ENCODE results near the gene CACNA1G. TPM values are rescaled to one million over a fixed set of nuclear protein-coding genes. Genes with fewer than 3 reads are reported as not detected.

The CACNA1G gene
- total and polyA plus RNA-seq, 2 experiments from 2014 or later = 0.06 to 0.97 TPM

DNA sequence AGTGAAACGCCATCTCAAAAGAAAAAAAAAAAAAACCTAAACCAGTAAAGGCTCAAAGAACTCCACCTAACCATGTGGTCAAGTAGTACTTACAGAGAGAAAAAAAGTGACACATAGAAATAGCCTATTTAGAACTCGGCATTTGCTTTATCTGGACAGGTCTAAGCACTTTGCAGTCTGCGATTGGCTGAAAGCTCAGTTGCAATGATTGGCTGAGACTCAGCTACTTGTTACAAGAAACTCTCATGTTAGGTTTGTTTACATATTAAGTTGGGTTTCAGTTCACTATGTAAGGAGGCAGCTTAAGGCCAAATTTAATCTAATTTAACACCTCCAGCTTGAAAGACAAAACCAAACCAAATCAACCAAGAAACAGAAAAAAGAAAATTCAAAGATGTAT lies 93.2 kb downstream of the CACNA1G start:
- Histone ChIP-seq H3K4me3 (no peak overlapping the region), H3K9me2 (ENCODE audit: insufficient read depth) (no peaks in the 10 kb centered on the region), H3K9me3 (ENCODE audit: low read depth) (no peaks in the 10 kb centered on the region), H2AFZ (no peak overlapping the region), H3K36me3 (ENCODE audit: low read depth) (no peaks in the 10 kb centered on the region), H4K20me1 (ENCODE audit: insufficient read depth) (no peaks in the 10 kb centered on the region), H3K79me2 (ENCODE audit: insufficient read depth) (no peaks in the 10 kb centered on the region), H3F3A (ENCODE audit: insufficient read depth) (0 out of 2 replicates have a peak, but pooled peaks cover 4% of the 10 kb centered on the region), H3K4me1 (ENCODE audit: insufficient read depth) (no peaks in the 10 kb centered on the region), H3K27me3 (replicated peaks; ENCODE audit: insufficient read depth) (no peaks in the 10 kb centered on the region), H3K9ac (no peak overlapping the region), H3K4me2 (ENCODE audit: unreplicated experiment) (no peak overlapping the region), H3K27ac (no peak overlapping the region)
- no peak for DNase-seq
- WGBS, 2 experiments (ENCODE audit: low coverage in 1 of 2, low lambda C conversion rate in 2 of 2, missing lambda C conversion rate in 2 of 2) = 92 to 96% methylated on average over 3 of the region's 3 CpGs
- no peak for TF ChIP-seq EZH2 (IDR thresholded peaks at IDR 0.05; ENCODE audit: insufficient read depth, poor library complexity, severe bottlenecking)
- in situ Hi-C loops (cut with MboI) = no loop called here

DNA sequence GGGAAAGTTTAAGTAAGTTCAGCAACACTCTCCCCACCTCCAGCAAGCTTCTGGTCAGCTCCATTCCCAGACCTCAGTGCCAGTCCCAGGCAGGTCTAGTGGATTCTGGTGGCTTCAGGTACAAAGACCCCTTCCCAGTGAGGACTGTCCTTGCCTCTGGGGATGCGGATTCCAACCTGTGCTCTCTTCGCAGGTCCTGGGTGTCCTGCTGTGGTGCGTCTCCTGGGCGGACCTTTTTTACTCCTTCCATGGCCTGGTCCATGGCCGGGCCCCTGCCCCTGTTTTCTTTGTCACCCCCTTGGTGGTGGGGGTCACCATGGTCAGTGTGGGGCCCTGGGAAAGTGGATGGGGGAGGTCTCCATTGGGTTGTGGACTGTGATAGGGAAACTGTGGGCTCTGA lies 96.0 kb downstream of the CACNA1G start:
- no peaks in the 10 kb centered on the region for H3K9me2 ChIP-seq (ENCODE audit: insufficient read depth)
- no peaks in the 10 kb centered on the region for H3K36me3 ChIP-seq (ENCODE audit: low read depth)
- no peak overlapping the region for H3K27ac ChIP-seq
- H2AFZ ChIP-seq = no peak overlapping the region
- H3K4me2 ChIP-seq (ENCODE audit: unreplicated experiment) = no peak overlapping the region
- TF ChIP-seq EZH2 (IDR thresholded peaks at IDR 0.05; ENCODE audit: insufficient read depth, poor library complexity, severe bottlenecking) (no peak), EZH2phosphoT487 (IDR thresholded peaks at IDR 0.05; ENCODE audit: insufficient read depth, low read depth) (no peak)
- no peaks in the 10 kb centered on the region for H4K20me1 ChIP-seq (ENCODE audit: insufficient read depth)
- H3K27me3 ChIP-seq (replicated peaks; ENCODE audit: insufficient read depth) = no peaks in the 10 kb centered on the region
- H3K4me1 ChIP-seq (ENCODE audit: insufficient read depth) = peaks cover 23% of the 10 kb centered on the region
- DNase-seq = no peak
- no peak overlapping the region for H3K4me3 ChIP-seq
- H3K9ac ChIP-seq = no peak overlapping the region
- H3K9me3 ChIP-seq (ENCODE audit: low read depth) = no peaks in the 10 kb centered on the region
- WGBS, 2 experiments (ENCODE audit: low coverage in 1 of 2, low lambda C conversion rate in 2 of 2, missing lambda C conversion rate in 2 of 2) = 89% methylated on average over 5 of the region's 5 CpGs
- no peaks in the 10 kb centered on the region for H3K79me2 ChIP-seq (ENCODE audit: insufficient read depth)
- peaks cover 19% of the 10 kb centered on the region for H3F3A ChIP-seq (ENCODE audit: insufficient read depth)
- in situ Hi-C loops (cut with MboI) = no loop called here

DNA sequence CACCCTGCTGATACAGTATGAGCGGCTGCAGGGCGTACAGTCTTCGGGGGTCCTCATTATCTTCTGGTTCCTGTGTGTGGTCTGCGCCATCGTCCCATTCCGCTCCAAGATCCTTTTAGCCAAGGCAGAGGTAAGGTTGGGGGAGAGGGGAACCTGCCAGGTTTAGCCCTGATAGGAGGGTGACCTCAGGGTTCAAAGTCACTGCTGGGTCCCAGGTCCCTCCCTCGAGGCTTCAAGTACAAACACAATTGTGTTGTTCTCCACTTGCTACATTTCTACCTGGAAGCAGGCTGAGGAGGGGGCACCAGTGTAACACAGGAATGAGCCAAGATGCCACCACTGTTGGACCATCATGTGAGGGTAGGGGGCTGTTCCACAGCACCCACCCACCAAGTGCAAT lies 96.5 kb downstream of the CACNA1G start:
- no peaks in the 10 kb centered on the region for H3K9me2 ChIP-seq (ENCODE audit: insufficient read depth)
- no peak overlapping the region for H3K9ac ChIP-seq
- no peak for DNase-seq
- peaks cover 28% of the 10 kb centered on the region for H3K4me1 ChIP-seq (ENCODE audit: insufficient read depth)
- no peaks in the 10 kb centered on the region for H3K36me3 ChIP-seq (ENCODE audit: low read depth)
- in situ Hi-C loops (cut with MboI) = no loop called here
- H3K9me3 ChIP-seq (ENCODE audit: low read depth) = no peaks in the 10 kb centered on the region
- WGBS, 2 experiments (ENCODE audit: low coverage in 1 of 2, low lambda C conversion rate in 2 of 2, missing lambda C conversion rate in 2 of 2) = 92 to 96% methylated on average over 7 of the region's 7 CpGs
- H3K4me2 ChIP-seq (ENCODE audit: unreplicated experiment) = no peak overlapping the region
- H2AFZ ChIP-seq = no peak overlapping the region
- no peaks in the 10 kb centered on the region for H4K20me1 ChIP-seq (ENCODE audit: insufficient read depth)
- H3F3A ChIP-seq (ENCODE audit: insufficient read depth) = peaks cover 21% of the 10 kb centered on the region
- no peak for TF ChIP-seq EZH2 (IDR thresholded peaks at IDR 0.05; ENCODE audit: insufficient read depth, poor library complexity, severe bottlenecking)
- TF ChIP-seq EZH2phosphoT487 (IDR thresholded peaks at IDR 0.05; ENCODE audit: insufficient read depth, low read depth) = no peak
- H3K4me3 ChIP-seq = no peak overlapping the region
- H3K27me3 ChIP-seq (replicated peaks; ENCODE audit: insufficient read depth) = no peaks in the 10 kb centered on the region
- no peak overlapping the region for H3K27ac ChIP-seq
- H3K79me2 ChIP-seq (ENCODE audit: insufficient read depth) = no peaks in the 10 kb centered on the region

- in situ Hi-C loops (cut with MboI) = no loop called here
- peaks cover 32% of the 10 kb centered on the region for H3K4me1 ChIP-seq (ENCODE audit: insufficient read depth)
- H3K9ac ChIP-seq = no peak overlapping the region
- no peak overlapping the region for H3K4me3 ChIP-seq
- no peaks in the 10 kb centered on the region for H3K79me2 ChIP-seq (ENCODE audit: insufficient read depth)
- H4K20me1 ChIP-seq (ENCODE audit: insufficient read depth) = no peaks in the 10 kb centered on the region
- no peaks in the 10 kb centered on the region for H3K9me2 ChIP-seq (ENCODE audit: insufficient read depth)
- DNase-seq = no peak
- H3K9me3 ChIP-seq (ENCODE audit: low read depth) = no peaks in the 10 kb centered on the region
- no peak overlapping the region for H3K4me2 ChIP-seq (ENCODE audit: unreplicated experiment)
- no peak for TF ChIP-seq EZH2phosphoT487 (IDR thresholded peaks at IDR 0.05; ENCODE audit: insufficient read depth, low read depth)
- TF ChIP-seq EZH2 (IDR thresholded peaks at IDR 0.05; ENCODE audit: insufficient read depth, poor library complexity, severe bottlenecking) = no peak
- H3F3A ChIP-seq (ENCODE audit: insufficient read depth) = peaks cover 21% of the 10 kb centered on the region
- no peaks in the 10 kb centered on the region for H3K36me3 ChIP-seq (ENCODE audit: low read depth)
- no peak overlapping the region for H3K27ac ChIP-seq
- WGBS, 2 experiments (ENCODE audit: low coverage in 1 of 2, low lambda C conversion rate in 2 of 2, missing lambda C conversion rate in 2 of 2) = 92 to 96% methylated on average over 7 of the region's 7 CpGs
- no peak overlapping the region for H2AFZ ChIP-seq
- no peaks in the 10 kb centered on the region for H3K27me3 ChIP-seq (replicated peaks; ENCODE audit: insufficient read depth)
Observed at GRCh38 chr17:50657627-50658026, 97.1 kb downstream of the CACNA1G start.

- no peaks in the 10 kb centered on the region for H4K20me1 ChIP-seq (ENCODE audit: insufficient read depth)
- in situ Hi-C loops (cut with MboI) = no loop called here
- H3K4me1 ChIP-seq (ENCODE audit: insufficient read depth) = peaks cover 32% of the 10 kb centered on the region
- DNase-seq = no peak
- H3K9ac ChIP-seq = no peak overlapping the region
- no peak overlapping the region for H3K27ac ChIP-seq
- WGBS, 2 experiments (ENCODE audit: low coverage in 1 of 2, low lambda C conversion rate in 2 of 2, missing lambda C conversion rate in 2 of 2) = 46 to 58% methylated on average over 6 of the region's 6 CpGs
- TF ChIP-seq EZH2phosphoT487 (IDR thresholded peaks at IDR 0.05; ENCODE audit: insufficient read depth, low read depth) (no peak), EZH2 (IDR thresholded peaks at IDR 0.05; ENCODE audit: insufficient read depth, poor library complexity, severe bottlenecking) (no peak)
- peaks cover 21% of the 10 kb centered on the region for H3F3A ChIP-seq (ENCODE audit: insufficient read depth)
- no peaks in the 10 kb centered on the region for H3K79me2 ChIP-seq (ENCODE audit: insufficient read depth)
- no peak overlapping the region for H3K4me3 ChIP-seq
- H3K27me3 ChIP-seq (replicated peaks; ENCODE audit: insufficient read depth) = no peaks in the 10 kb centered on the region
- H3K9me2 ChIP-seq (ENCODE audit: insufficient read depth) = no peaks in the 10 kb centered on the region
- no peaks in the 10 kb centered on the region for H3K9me3 ChIP-seq (ENCODE audit: low read depth)
- H3K36me3 ChIP-seq (ENCODE audit: low read depth) = no peaks in the 10 kb centered on the region
- no peak overlapping the region for H3K4me2 ChIP-seq (ENCODE audit: unreplicated experiment)
- H2AFZ ChIP-seq = no peak overlapping the region
Observed at GRCh38 chr17:50658616-50659015, 98.1 kb downstream of the CACNA1G start.
